ENCODE measurements around the gene MSRB3.

DNA sequence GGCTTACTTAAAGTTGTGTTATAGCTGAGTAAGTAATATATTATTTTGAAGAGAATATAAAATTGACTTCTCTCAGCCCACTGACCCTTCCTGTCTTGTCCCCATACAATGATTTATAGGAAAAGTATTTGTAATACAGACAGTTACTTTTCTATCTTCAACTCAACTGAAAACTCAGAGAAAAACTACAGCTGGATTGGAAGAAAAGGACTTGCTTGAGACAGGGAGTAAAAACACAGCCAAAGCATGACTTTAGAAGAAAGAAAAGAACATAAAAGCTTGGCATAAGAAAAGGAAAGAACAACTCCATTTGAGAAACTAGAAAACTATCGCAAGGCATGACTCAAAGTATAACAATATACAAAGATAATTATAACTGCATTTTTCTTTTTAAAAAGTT lies 57.5 kb downstream of the MSRB3 start:
- TF ChIP-seq, protein P1, sequence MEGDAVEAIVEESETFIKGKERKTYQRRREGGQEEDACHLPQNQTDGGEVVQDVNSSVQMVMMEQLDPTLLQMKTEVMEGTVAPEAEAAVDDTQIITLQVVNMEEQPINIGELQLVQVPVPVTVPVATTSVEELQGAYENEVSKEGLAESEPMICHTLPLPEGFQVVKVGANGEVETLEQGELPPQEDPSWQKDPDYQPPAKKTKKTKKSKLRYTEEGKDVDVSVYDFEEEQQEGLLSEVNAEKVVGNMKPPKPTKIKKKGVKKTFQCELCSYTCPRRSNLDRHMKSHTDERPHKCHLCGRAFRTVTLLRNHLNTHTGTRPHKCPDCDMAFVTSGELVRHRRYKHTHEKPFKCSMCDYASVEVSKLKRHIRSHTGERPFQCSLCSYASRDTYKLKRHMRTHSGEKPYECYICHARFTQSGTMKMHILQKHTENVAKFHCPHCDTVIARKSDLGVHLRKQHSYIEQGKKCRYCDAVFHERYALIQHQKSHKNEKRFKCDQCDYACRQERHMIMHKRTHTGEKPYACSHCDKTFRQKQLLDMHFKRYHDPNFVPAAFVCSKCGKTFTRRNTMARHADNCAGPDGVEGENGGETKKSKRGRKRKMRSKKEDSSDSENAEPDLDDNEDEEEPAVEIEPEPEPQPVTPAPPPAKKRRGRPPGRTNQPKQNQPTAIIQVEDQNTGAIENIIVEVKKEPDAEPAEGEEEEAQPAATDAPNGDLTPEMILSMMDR (IDR thresholded peaks at IDR 0.05) = no peak
- TF ChIP-seq POLR2A (IDR thresholded peaks at IDR 0.05) (no peak), POLR2AphosphoS5 (IDR thresholded peaks at IDR 0.05; ENCODE audit: insufficient read depth in 1 of 2, low read depth in 1 of 2) (no peak)
